Fibroblast of lung (primary cell): ENCODE data around the gene WDR72. TPM values are rescaled to one million over a fixed set of nuclear protein-coding genes. Genes with fewer than 3 reads are reported as not detected.
A peak's percentile ranks its signal among the peaks of the same experiment; 100 is the strongest.

Source experiments
- DNase-seq, 2 donors: peaks; one replicate each; pipeline versions ENCODE4 v3.0.0 to v3.0.0-alpha.2; 2010; ENCODE audit warnings: low read depth in 2 of 2
- H2AFZ ChIP-seq: 2 replicates; pipeline ENCODE4 v1.5.1; 2012; ENCODE audit warnings: low read length, control low read depth, inconsistent platforms
- H3K27ac ChIP-seq: 2 replicates; pipeline ENCODE4 v1.5.1; 2011; ENCODE audit warnings: low read length, control low read depth; ENCODE audit not compliant: insufficient read depth
- H3K27me3 ChIP-seq: 2 replicates; pipeline ENCODE4 v1.5.1; 2011; ENCODE audit warnings: mild to moderate bottlenecking, low read length; ENCODE audit not compliant: control insufficient read depth, insufficient read depth
- H3K36me3 ChIP-seq: 2 replicates; pipeline ENCODE4 v1.5.1; 2011; ENCODE audit warnings: low read length; ENCODE audit not compliant: control insufficient read depth, insufficient read depth
- H3K4me1 ChIP-seq: 2 replicates; pipeline ENCODE4 v1.5.1; 2011; ENCODE audit warnings: low read length; ENCODE audit not compliant: control insufficient read depth, insufficient read depth; ENCODE audit errors: extremely low read depth
- H3K4me2 ChIP-seq: 2 replicates; pipeline ENCODE4 v1.5.1; 2011; ENCODE audit warnings: low read length, control low read depth; ENCODE audit not compliant: insufficient read depth; ENCODE audit errors: extremely low read depth
- H3K4me3 ChIP-seq, 4 experiments: fragments of 200-600 bp in 1 of 4; sonication (generic) in 1 of 4; replicated peaks in 1 of 4; 2 replicates each; pipeline ENCODE4 v1.5.1; 2011 to 2016; ENCODE audit warnings: low read length in 4 of 4, low read depth in 3 of 4, mild to moderate bottlenecking in 3 of 4, control low read depth in 2 of 4, inconsistent platforms in 1 of 4, mixed read lengths in 1 of 4; ENCODE audit not compliant: insufficient read depth in 1 of 4; ENCODE audit errors: control extremely low read depth in 1 of 4
- H3K79me2 ChIP-seq: 2 replicates; pipeline ENCODE4 v1.5.1; 2012; ENCODE audit warnings: mild to moderate bottlenecking, low read length, inconsistent platforms; ENCODE audit not compliant: control insufficient read depth, insufficient read depth
- H3K9ac ChIP-seq: 2 replicates; pipeline ENCODE4 v1.5.1; 2011; ENCODE audit warnings: mild to moderate bottlenecking, low read length, control low read depth; ENCODE audit not compliant: insufficient read depth
- H3K9me3 ChIP-seq: 2 replicates; pipeline ENCODE4 v1.5.1; 2012; ENCODE audit warnings: low read depth, low read length; ENCODE audit not compliant: control insufficient read depth, insufficient read depth
- H4K20me1 ChIP-seq: 2 replicates; pipeline ENCODE4 v1.5.1; 2011; ENCODE audit warnings: low read length; ENCODE audit not compliant: control insufficient read depth, insufficient read depth; ENCODE audit errors: extremely low read depth
- CTCF ChIP-seq, 2 donors: IDR thresholded peaks in 1 of 2; conservative IDR thresholded peaks in 1 of 2; 1 replicate in 1 of 2; 2 replicates in 1 of 2; pipeline ENCODE4 v1.5.1; 2011 to 2012; ENCODE audit warnings: low read length in 2 of 2, control low read depth in 1 of 2, inconsistent platforms in 1 of 2, low read depth in 1 of 2, mild to moderate bottlenecking in 1 of 2
- EZH2 ChIP-seq: IDR thresholded peaks from 2 replicates; pipeline ENCODE4 v1.5.1; 2012; ENCODE audit warnings: low read length, control low read depth, mild to moderate bottlenecking; ENCODE audit errors: missing control alignments
- polyA minus RNA-seq: library from RNA; depleted of rRNA, polyadenylated mRNA; stranded (reverse); fragments of >200 nt; gene quantifications from 2 replicates; pipeline ENCODE4 v1.2.3, GENCODE V29; 2011; ENCODE audit warnings: low replicate concordance
- polyA plus RNA-seq, 2 donors: library from polyadenylated mRNA; depleted of rRNA in 1 of 2; stranded (reverse) in 1 of 2; unstranded in 1 of 2; fragments of >200 nt; gene quantifications; 2 replicates each; pipeline ENCODE4 v1.2.1, GENCODE V29; 2011 to 2012; ENCODE audit warnings: missing spikeins in 1 of 2
- total RNA-seq: library from RNA; depleted of rRNA; stranded (reverse); fragments of >200 nt; gene quantifications from 2 replicates; pipeline ENCODE4 v1.2.1, GENCODE V29; 2014

WDR72 gene
- total RNA-seq (not detected in 2 replicates), polyA plus RNA-seq (not detected in 2 replicates), polyA minus RNA-seq (not detected in 2 replicates)
- not detected in 2 replicates for polyA plus RNA-seq (2012)

GRCh38 chr15:53759411-53759931 lies at the start of gene WDR72:
Gene WDR72, minus strand, starts transcription at chr15:53759663. Its CDS starts 26,514 bp downstream, at chr15:53733149.
- H3K27ac ChIP-seq, result no peak within 1 kb of the TSS
- H2AFZ ChIP-seq, result no peak within 1 kb of the TSS

GRCh38 chr15:53808058-53808706 lies 48.7 kb upstream of the WDR72 start:
- H3K4me2 ChIP-seq, result no peak overlapping the region
- H3K27ac ChIP-seq, result no peak overlapping the region
- no peaks in the 10 kb centered on the region for H4K20me1 ChIP-seq
- H3K9ac ChIP-seq, result no peak overlapping the region
- H3K36me3 ChIP-seq, result no peaks in the 10 kb centered on the region
- H3K9me3 ChIP-seq, result no peaks in the 10 kb centered on the region
- TF ChIP-seq CTCF (conservative IDR thresholded peaks at IDR 0.05 in 1 of 2, IDR thresholded peaks at IDR 0.05 in 1 of 2; ENCODE audit: low read depth in 1 of 2, low read length in 2 of 2) (peak; percentile 22 to 56), EZH2 (no peak)
- H3K4me1 ChIP-seq, result no peaks in the 10 kb centered on the region
- no peak overlapping the region for H2AFZ ChIP-seq
- H3K27me3 ChIP-seq, result no peaks in the 10 kb centered on the region
- H3K4me3 ChIP-seq, result no peak overlapping the region
- no peaks in the 10 kb centered on the region for H3K79me2 ChIP-seq
- peak in 1 of 2 donors; percentile 3 for DNase-seq

More at GRCh38 chr15:53759411-53759931, at the start of gene WDR72:
- Histone ChIP-seq H3K4me3 (no peak within 1 kb of the TSS), H3K9ac (no peak within 1 kb of the TSS), H3K4me2 (no peak within 1 kb of the TSS), H3K27me3 (no peaks in the 10 kb centered on the region), H3K79me2 (no peaks in the 10 kb centered on the region), H3K9me3 (no peaks in the 10 kb centered on the region), H3K36me3 (no peaks in the 10 kb centered on the region), H3K4me1 (no peaks in the 10 kb centered on the region), H4K20me1 (no peaks in the 10 kb centered on the region)
- no peak for TF ChIP-seq CTCF (conservative IDR thresholded peaks at IDR 0.05 in 1 of 2, IDR thresholded peaks at IDR 0.05 in 1 of 2; ENCODE audit: low read depth in 1 of 2, low read length in 2 of 2)
- no peak for TF ChIP-seq EZH2
- DNase-seq, result no peak

DNA sequence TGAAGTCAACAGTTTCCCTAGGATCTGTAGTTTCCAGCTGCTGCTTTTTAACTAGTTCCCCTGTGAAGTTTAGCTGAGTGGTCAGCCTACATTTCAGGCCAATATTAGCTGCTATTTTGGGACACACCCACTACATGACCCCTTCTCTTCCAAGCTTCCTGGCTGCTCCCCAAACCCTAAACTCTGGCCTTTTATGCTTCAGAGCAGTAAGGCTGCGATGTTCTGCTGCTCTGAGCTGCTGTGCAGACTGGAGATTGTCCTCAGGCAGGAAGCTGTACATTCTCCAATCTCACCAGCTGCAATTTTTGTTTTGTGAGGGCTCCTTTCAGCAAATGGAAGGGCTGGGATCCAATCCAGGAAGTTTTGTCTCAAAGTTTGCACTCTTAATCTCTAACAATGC lies 48.0 kb upstream of the WDR72 start:
- no peaks in the 10 kb centered on the region for H3K4me1 ChIP-seq
- H3K4me3 ChIP-seq, result no peak overlapping the region
- DNase-seq, result no peak
- no peaks in the 10 kb centered on the region for H3K36me3 ChIP-seq
- H2AFZ ChIP-seq, result no peak overlapping the region
- no peaks in the 10 kb centered on the region for H4K20me1 ChIP-seq
- H3K9me3 ChIP-seq, result no peaks in the 10 kb centered on the region
- H3K27ac ChIP-seq, result no peak overlapping the region
- H3K79me2 ChIP-seq, result no peaks in the 10 kb centered on the region
- H3K27me3 ChIP-seq, result no peaks in the 10 kb centered on the region
- no peak overlapping the region for H3K4me2 ChIP-seq
- H3K9ac ChIP-seq, result no peak overlapping the region
- TF ChIP-seq EZH2 (no peak), CTCF (conservative IDR thresholded peaks at IDR 0.05 in 1 of 2, IDR thresholded peaks at IDR 0.05 in 1 of 2; ENCODE audit: low read depth in 1 of 2, low read length in 2 of 2) (no peak)
